ENCODE results near the gene ENDOU.

DNA sequence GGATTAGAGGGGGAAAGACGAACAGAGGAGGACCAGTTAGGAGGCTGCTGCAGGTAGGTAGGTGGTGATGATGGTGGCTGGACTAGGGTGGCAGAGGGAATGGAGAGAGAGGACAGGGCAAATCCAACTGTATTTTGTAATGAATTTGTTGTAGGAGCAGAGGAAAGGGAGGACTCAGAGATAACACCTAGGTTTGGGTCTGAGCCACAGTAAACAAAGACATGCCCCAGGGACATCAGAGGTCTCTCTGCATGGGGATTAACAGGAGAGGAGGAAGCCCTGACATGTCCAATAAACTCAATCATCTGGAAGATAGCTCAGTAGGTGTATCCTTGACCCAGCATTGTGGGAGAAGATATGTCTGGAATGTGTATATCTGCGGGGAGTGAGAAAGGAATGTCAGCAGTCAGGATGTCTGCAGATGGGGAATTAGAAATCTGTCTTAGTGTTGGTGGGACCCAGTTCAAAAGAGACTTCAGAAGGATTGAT lies 43.1 kb upstream of the ENDOU start:
- TF ChIP-seq, protein P1, sequence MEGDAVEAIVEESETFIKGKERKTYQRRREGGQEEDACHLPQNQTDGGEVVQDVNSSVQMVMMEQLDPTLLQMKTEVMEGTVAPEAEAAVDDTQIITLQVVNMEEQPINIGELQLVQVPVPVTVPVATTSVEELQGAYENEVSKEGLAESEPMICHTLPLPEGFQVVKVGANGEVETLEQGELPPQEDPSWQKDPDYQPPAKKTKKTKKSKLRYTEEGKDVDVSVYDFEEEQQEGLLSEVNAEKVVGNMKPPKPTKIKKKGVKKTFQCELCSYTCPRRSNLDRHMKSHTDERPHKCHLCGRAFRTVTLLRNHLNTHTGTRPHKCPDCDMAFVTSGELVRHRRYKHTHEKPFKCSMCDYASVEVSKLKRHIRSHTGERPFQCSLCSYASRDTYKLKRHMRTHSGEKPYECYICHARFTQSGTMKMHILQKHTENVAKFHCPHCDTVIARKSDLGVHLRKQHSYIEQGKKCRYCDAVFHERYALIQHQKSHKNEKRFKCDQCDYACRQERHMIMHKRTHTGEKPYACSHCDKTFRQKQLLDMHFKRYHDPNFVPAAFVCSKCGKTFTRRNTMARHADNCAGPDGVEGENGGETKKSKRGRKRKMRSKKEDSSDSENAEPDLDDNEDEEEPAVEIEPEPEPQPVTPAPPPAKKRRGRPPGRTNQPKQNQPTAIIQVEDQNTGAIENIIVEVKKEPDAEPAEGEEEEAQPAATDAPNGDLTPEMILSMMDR (conservative IDR thresholded peaks at IDR 0.05) = no peak
- no peak for TF ChIP-seq EZH2 (IDR thresholded peaks at IDR 0.05; ENCODE audit: low read depth)

Data from PC-9 (cell line).